Fibroblast of mammary gland (primary cell): ENCODE results near the gene PLCB4.

ENCODE experiments used
- DNase-seq: peaks from one replicate; pipeline ENCODE4 v3.0.0-alpha.2; 2010; ENCODE audit warnings: low read depth
- H3K4me3 ChIP-seq: 2 replicates; pipeline ENCODE4 v1.5.1; 2011; ENCODE audit warnings: low read depth, mild to moderate bottlenecking, low read length, moderate library complexity; ENCODE audit not compliant: control insufficient read depth
- TF ChIP-seq, protein P1 (sequence below): conservative IDR thresholded peaks from 2 replicates; pipeline ENCODE4 v1.5.1; 2011; ENCODE audit warnings: low read depth, low read length, inconsistent platforms; ENCODE audit not compliant: control insufficient read depth, insufficient read depth

Gene PLCB4

DNA sequence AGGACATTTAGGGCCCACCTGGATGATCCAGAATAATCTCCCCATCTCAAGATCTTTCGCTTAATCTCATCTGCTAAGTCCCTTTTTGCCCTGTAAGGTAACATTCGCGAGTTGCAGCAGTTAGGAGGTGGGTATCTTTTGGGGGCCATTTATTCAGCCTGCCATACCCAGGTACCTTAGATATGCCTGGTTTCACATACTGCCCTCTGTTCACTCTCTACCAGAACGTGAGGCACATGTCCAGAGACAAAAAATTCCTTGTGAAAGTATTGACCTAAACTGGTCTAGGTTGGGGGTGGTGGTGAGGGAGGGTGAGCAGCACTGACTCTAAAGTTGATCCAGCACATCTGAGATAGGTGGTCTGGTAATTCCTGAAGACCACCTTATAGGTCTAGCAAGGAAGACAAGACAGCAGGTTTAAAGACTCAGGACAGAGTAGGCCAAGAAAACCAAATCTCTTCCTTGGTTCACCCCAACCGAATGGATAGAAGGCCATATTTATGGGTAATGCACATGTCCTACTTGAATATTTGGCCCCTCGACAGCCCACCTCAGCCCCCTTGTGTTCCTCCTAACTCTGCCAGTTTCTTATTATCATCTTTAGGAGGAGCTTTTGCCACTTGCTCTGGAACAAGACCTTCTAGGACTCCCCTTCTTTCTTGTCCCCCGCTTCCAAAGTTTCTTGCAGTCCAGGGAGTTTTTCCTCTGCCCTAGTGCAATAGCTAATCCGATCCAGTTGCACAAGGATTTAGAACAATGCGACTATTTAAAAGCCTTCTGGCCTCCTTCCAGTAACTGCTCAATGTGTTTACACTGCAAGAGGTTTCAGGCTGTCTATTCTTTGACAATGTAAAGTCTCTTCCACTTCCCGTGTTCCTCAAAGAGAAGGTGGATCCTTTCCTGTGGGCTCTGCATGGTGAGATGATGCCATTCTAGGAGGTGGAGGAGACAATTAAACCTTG is 232.5 kb downstream of the PLCB4 start:
- TF ChIP-seq, protein P1, sequence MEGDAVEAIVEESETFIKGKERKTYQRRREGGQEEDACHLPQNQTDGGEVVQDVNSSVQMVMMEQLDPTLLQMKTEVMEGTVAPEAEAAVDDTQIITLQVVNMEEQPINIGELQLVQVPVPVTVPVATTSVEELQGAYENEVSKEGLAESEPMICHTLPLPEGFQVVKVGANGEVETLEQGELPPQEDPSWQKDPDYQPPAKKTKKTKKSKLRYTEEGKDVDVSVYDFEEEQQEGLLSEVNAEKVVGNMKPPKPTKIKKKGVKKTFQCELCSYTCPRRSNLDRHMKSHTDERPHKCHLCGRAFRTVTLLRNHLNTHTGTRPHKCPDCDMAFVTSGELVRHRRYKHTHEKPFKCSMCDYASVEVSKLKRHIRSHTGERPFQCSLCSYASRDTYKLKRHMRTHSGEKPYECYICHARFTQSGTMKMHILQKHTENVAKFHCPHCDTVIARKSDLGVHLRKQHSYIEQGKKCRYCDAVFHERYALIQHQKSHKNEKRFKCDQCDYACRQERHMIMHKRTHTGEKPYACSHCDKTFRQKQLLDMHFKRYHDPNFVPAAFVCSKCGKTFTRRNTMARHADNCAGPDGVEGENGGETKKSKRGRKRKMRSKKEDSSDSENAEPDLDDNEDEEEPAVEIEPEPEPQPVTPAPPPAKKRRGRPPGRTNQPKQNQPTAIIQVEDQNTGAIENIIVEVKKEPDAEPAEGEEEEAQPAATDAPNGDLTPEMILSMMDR, result no peak
- H3K4me3 ChIP-seq, result no peak overlapping the region
- DNase-seq, result peak; percentile 61

DNA sequence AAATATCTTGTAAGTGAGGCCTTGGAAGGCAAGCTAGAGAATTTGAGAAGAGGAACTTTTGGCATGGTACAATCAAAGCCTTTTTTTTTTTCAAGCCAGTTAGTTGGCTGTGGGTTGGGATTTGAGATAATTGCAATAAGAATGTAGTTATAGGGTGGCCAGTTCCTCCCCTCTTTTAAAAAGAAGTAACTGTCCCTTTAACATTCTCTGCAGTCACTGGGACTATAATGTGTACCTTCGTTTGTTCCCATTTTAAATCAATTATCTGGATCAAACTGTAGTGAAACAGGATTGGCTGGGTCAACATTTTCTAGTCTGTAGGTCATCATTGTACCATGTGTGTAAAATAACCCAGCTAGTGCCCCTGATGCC is 233.2 kb downstream of the PLCB4 start:
- no peak for DNase-seq
- H3K4me3 ChIP-seq, result no peak overlapping the region
- TF ChIP-seq, protein P1, result no peak

DNA sequence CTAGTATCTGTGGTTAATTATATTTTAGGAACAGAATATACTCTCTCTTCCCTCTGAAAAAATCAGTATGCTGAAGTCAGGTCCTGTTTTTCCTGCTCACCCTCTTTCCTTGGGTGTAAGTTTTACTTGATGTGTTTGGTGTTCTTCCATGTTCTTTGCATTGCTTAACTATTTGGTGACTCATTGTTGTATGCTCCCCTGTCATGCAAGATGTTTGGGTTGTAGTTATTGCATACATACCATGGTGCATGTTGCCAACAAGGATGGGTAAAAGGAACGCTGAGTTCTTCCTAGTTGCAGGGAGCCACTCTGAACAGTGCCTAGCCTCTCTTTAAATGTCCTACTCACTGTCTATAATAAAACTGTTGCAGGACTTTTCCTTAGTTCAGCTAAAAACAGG is 237.6 kb downstream of the PLCB4 start:
- TF ChIP-seq, protein P1, result no peak
- H3K4me3 ChIP-seq, result no peak overlapping the region

DNA sequence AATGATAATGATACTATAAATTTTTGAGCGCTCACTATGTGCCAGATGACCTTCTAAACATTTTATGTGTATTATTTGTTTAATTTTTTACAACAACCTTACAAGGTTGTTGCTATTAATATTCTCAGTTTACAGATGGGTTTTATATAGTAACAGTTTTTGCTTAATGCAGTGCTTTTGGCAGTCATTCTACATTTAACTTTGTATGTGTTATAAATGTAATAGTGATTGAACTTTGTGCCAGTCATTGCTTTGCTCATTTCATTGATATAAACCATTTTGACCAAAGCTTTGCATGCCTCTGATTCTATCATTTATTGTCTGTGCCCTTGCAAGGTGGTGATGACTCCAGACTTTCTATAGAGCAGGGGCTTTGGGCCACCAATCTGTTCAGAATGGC is 239.2 kb downstream of the PLCB4 start:
- TF ChIP-seq, protein P1, result no peak
- H3K4me3 ChIP-seq, result no peak overlapping the region
- no peak for DNase-seq

More for the DNA sequence above, 237.6 kb downstream of the PLCB4 start:
- DNase-seq, result peak; percentile 94

DNA sequence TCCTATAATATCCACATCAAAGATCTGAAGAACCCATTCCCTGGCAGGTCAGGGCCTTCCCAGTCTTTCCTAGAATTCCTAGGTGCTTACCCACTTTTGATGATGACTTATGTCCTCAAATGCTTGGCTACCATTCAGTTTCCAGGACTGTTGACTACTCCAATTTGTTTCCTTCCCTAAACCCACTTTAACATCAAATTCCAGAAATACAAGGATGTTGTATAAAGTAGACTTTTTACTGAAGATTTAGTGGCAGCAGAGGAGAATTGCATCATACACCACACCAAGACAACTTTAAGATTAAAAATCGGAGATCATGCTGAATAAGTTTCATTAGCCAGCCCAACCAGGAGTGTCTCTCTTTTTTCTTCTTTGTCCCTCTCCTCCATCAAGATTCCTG is 242.2 kb downstream of the PLCB4 start:
- H3K4me3 ChIP-seq, result no peak overlapping the region
- TF ChIP-seq, protein P1, result no peak
- peak; percentile 30 for DNase-seq

DNA sequence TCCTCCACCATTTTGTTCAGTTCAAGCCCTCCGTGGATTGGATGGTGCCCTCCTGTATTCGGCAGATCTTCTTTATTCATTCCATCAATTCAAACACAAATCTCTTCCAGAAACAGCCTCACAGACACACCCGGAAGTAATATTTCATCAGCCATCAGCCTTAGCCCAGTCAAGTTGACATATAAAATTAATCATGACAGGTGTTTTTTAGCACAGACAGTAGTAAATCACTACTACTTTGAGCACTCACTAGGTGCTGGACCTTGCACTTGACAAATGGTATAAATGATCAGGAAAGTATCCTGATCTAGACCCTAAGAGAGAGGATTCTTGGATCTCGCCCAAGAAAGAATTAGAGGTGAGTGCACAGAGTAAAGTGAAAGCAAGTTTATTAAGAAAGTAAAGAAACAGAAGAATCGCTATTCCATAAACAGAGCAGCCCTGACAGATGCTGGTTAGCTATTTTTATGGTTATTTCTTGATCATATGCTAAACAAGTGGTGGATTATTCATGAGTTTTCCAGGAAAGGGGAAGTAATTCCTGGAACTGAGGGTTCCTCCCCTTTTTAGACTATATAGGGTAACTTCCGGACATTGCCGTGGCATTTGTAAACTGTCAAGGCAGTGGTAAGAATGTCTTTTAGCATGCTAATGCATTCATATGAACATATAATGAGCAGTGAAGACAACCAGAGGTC is 250.9 kb downstream of the PLCB4 start:
- no peak overlapping the region for H3K4me3 ChIP-seq
- no peak for DNase-seq
- TF ChIP-seq, protein P1, result no peak
